ENCODE data around the gene KIF26A. TPM values are rescaled to one million over a fixed set of nuclear protein-coding genes. Genes with fewer than 3 reads are reported as not detected.

Gene KIF26A
- total and polyA plus RNA-seq, 2 of the 13 experiments (the other 11 are each of a cell fraction or from before 2014, with no cell fraction given), result not detected

- no peaks in the 10 kb centered on the region for H3K4me1 ChIP-seq (ENCODE audit: insufficient read depth, low read length)
- POLR2A ChIA-PET, result no interaction called here
- CTCF ChIA-PET (ENCODE audit: low intra/inter-chr PET ratio, low total read pairs), result no interaction called here
Measured at GRCh38 chr14:104112609-104113571, 25.5 kb upstream of the KIF26A start.

More at GRCh38 chr14:104112609-104113571, 25.5 kb upstream of the KIF26A start:
- H3K27ac ChIP-seq (ENCODE audit: extremely low read length, insufficient read depth, low read length), result no peak overlapping the region
- H4K20me1 ChIP-seq (ENCODE audit: insufficient read depth, low read length), result no peaks in the 10 kb centered on the region
- H3K4me3 ChIP-seq (replicated peaks in 1 of 3; ENCODE audit: insufficient read depth in 1 of 3, low read depth in 2 of 3, low read length in 3 of 3), result no peak overlapping the region
- TF ChIP-seq ZBTB34 (CRISPR knock-in tag; IDR thresholded peaks at IDR 0.05) (no peak), ZFYVE20 (CRISPR knock-in tag; IDR thresholded peaks at IDR 0.05; ENCODE audit: borderline replicate concordance, low read depth) (no peak), ZNF292 (CRISPR knock-in tag; IDR thresholded peaks at IDR 0.05; ENCODE audit: borderline replicate concordance, low read depth) (no peak), ZNF501 (CRISPR knock-in tag; IDR thresholded peaks at IDR 0.05) (no peak)
- no peak overlapping the region for H3K9ac ChIP-seq (ENCODE audit: insufficient read depth, low read depth, low read length)
- no TSS peak for BruUV-seq (replicated peaks)
- in situ Hi-C loops (cut with HindIII; ENCODE audit: extremely low pct_ligation_motif_present, low pct_unique_long_range_greater_than_20kb), result no loop called here
- H3K79me2 ChIP-seq (ENCODE audit: insufficient read depth, low read length), result no peaks in the 10 kb centered on the region
- peaks cover 4 to 23% of the 10 kb centered on the region in 2 experiments for H3K27me3 ChIP-seq (ENCODE audit: control insufficient read depth in 1 of 2, insufficient read depth in 2 of 2, low read length in 2 of 2)
- no peak for FAIRE-seq
- no peak for DNase-seq (ENCODE audit: low spot score)
- H3K9me3 ChIP-seq (ENCODE audit: low read length), result no peaks in the 10 kb centered on the region
- no peaks in the 10 kb centered on the region for H3K36me3 ChIP-seq (replicated peaks in 1 of 2; ENCODE audit: control insufficient read depth in 1 of 2, insufficient read depth in 2 of 2, low read length in 2 of 2)
- ATAC-seq, result no peak
- no peak overlapping the region for H3K4me2 ChIP-seq (ENCODE audit: low read depth, low read length)
- intact Hi-C loops (cut with micrococcal nuclease; ENCODE audit: unreplicated experiment), result no loop called here
- no peak overlapping the region for H2AFZ ChIP-seq (ENCODE audit: low read length)
- WGBS (ENCODE audit: low lambda C conversion rate), result 17% methylated on average over 4 of the region's 17 CpGs

All from HepG2 (cell line).